HG02973 (cell line): Measurements from ENCODE around the gene SLC46A2.

Experiments
- ATAC-seq: cut with Tn5 transposase; IDR thresholded peaks from one replicate; pipeline ENCODE4 v1.9.1; 2021; ENCODE audit warnings: moderate library complexity; ENCODE audit not compliant: unreplicated experiment

SLC46A2 gene

DNA sequence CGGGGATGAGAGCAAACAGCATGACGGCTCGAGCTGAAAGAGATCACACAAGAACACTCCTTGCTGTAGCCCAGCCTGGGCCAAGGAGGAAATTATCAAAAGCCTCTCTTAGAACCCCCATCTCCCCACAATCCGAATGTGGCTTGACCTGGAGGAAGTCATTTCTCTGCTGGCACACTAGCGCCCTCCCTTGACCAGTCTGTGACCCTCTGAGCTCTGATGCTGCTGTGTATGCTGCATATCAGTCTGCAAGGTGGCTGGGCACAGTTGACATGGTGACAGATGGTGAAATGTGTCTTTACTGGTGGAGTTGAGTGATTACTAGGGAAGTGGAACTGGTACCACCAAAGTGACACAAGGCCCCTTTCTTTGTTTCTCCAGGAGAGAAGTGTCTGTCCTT lies 3.3 kb downstream of the SLC46A2 start:
- ATAC-seq = no peak

GRCh38 chr9:112886351-112886750 lies 4.3 kb downstream of the SLC46A2 start:
- ATAC-seq = no peak

DNA sequence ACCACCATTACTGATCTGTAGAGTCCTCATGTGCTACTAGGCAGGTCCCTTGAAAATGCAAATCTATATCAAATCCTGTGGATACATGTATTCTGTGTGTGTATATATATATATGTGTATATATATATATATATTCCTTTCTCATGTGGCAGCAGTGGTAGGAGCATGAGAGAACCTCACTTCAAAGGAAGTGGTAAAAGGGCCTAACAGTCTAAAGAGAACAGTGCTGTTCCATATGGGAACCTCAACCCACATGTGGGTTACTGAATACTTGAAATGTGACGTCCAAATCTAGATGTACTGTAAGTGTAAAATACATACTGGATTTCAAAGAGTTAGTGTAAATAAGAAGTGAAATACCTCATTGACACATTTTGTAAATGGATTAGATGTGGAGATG lies 5.4 kb downstream of the SLC46A2 start:
- ATAC-seq = no peak

GRCh38 chr9:112884721-112885120 lies 6.0 kb downstream of the SLC46A2 start:
- ATAC-seq = no peak

DNA sequence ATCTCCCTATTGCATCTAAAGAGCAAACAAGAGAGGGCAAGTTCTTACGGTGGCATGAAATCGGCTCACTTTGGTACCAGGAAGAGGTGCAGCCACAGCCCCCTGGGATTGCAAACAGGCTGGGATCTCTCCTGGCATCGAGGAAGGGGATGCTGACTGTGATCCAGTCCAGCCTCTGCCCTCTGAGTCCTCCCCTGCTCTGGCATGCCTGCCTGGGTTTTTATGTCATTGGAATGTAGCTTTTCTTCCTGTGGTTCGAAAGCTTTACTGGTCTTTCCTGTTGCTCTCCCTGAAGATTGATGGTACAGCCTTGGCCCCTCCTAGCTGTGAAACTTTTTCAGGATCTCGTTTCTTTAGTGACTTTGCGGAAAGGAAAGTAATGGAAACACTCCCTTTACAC lies 6.6 kb downstream of the SLC46A2 start:
- no peak for ATAC-seq

GRCh38 chr9:112881331-112881730 lies 9.3 kb downstream of the SLC46A2 start:
- no peak for ATAC-seq

- no peak for ATAC-seq
Observed at GRCh38 chr9:112880650-112881049, 10.0 kb downstream of the SLC46A2 start.

DNA sequence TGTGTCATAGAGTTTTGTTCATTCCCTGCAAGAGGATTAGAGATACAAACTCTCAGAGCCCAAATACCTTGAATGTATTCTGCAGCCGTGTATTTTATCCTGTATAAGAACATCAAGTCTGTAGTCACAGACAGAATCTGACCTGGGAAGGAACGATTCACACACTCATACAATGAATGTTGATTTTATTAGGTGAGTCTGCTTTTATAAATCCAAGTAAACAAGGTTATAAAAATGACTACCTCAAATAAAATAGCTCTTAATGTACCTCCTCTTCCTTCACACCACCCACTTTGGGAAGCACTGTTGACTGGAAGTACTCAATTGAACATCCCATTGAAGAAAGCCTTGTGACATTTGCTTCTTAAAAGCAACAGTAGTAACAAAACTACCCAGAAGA lies 11.9 kb downstream of the SLC46A2 start:
- no peak for ATAC-seq

DNA sequence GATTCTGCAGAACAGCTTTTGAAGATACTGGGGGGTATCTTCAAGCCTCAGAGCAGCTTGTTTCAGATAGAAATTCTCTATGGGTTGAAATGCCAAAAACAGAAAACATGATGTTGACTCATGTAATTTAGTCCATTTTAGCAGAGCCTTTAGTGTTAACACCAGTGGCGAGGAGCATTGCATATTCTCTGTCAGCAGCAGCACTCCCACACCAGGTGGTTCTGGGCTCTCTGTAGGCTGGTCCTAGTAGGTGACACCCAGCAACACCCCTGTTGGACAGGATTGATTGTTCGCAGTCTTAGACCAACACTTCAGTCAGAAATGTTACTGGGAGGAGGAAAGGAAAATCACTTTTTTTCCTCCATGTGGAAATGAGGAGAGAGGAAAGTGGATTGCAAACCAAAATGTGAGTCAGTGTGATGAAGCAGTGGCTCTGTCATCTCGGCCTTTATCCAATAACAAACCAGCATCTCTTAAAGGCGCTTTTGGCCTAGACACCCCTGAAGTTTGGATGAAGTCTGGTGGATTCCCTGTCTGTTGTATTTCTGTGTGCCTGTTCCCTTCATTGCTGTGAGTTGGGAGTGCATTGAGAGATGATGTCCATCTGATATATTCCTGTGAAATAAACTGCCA lies 16.8 kb downstream of the SLC46A2 start:
- ATAC-seq = no peak

GRCh38 chr9:112872019-112872418 lies 18.7 kb downstream of the SLC46A2 start:
- ATAC-seq = no peak

GRCh38 chr9:112870556-112870955 lies 20.1 kb downstream of the SLC46A2 start:
- no peak for ATAC-seq

GRCh38 chr9:112869917-112870316 lies 20.8 kb downstream of the SLC46A2 start:
- no peak for ATAC-seq

DNA sequence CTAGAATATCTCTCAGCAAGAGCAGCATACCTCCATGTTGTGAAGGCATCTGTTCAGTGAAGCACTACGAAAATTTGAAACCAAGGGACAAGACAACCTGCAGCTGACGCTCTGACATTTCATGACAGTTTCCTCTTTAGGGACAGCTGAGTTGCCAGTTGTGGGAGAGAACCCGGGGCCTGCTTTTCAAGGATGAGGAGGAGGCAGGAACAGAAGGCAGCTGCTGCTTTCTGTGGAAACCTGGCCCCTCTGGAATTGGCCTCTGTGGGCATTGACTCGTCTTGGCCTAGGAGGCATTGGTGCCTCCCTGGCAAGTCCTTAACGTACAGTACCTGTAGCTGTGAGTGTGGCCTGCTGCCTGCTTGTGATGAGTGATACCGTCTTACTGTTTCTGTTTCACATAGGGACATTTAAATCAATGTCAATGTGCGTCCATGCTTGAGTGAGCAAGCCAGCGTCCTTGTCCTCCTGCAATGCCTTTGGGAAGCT lies 21.6 kb downstream of the SLC46A2 start:
- no peak for ATAC-seq

- no peak for ATAC-seq
Observed at GRCh38 chr9:112868461-112868860, 22.2 kb downstream of the SLC46A2 start.

DNA sequence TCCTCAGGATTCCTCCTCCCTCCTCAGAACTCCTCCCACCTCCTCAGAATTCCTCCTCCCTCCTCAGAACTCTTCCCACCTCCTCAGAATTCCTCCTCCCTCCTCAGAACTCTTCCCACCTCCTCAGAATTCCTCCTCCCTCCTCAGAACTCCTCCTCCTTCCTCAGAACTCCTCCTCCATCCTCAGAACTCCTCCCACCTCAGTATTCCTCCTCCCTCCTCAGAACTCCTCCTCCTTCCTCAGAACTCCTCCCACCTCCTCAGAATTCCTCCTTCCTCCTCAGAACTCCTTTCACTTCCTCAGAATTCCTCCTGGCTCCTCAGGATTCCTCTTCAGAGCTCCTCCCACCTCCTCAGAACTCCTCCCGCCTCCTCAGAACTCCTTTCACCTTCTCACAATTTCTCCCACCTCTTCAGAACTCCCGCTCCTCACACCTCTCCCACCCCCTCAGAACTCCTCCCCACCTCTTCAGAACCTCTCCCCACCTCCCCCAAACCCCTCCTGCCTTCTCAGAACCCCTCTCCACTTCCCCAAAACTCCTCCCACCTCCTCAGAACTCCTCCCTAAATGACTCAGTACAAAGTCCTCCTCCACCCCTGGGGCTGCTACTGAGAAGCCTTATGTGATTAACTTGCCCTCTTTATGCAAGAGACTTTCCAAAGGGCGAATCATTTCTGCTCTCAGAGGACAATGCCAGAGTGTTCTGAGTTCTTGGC lies 23.2 kb downstream of the SLC46A2 start:
- no peak for ATAC-seq

GRCh38 chr9:112866662-112867274 lies 23.9 kb downstream of the SLC46A2 start:
- ATAC-seq = no peak

GRCh38 chr9:112864982-112865381 lies 25.7 kb downstream of the SLC46A2 start:
- no peak for ATAC-seq

DNA sequence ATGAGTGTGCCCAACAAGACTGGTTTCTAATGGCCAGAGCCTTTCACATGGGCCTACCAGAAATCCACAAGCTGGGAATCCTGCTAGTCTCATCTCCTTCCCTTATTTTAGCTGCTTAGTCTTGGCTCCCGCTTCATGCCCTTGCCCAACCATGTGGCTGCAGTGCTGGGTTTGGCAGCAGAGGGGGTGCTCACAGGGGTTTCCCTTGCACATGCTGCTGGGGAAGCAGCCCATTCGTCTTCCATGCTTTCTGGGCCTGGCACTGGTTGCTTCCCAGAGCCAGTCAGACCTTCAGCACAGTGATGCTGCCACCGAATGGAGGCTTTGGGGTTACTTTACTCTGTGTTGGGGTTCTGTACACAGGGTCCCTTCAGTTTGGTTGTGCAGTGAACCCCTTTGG lies 26.3 kb downstream of the SLC46A2 start:
- ATAC-seq = no peak

DNA sequence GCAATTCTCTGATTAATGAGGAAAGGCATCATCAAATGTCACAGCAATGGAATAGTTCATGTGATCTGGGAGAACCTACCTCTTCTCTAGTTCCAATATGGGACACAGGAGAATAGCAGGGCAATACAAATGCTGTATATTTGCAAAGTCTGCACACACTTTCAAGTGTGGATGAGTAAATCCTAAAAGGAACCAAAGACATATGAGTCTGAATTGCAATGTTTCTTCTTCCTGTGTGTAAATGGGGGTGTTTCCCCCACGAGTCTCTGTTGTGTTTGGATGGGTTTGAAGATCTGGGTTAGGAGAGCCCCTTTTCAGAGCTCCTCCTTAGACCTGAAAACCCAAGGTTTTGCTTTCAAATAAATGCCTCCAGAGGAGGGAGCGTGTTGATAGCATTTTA lies 26.9 kb downstream of the SLC46A2 start:
- ATAC-seq = peak; percentile 34

DNA sequence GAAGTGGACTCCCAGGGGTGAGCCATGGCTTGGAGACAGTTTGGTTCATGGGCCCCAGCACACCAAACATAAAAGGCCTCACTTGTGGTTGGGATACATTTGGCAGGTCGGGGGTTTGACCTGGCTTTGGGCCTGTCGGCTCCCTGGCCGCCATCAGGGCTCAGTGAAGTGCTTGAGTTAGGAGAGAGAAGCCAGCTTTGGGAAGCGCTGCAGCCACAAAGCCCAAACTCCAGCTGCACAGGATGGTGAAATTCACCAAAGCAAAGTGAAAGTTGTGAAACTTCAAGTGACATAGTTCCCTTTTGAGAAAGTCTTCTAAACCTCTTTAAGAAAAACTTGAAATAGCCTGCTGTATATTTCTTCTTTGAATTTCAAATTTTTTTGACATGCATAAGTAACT lies 27.5 kb downstream of the SLC46A2 start:
- peak; percentile 41 for ATAC-seq

- ATAC-seq = no peak
Observed at GRCh38 chr9:112861638-112862555, 28.8 kb downstream of the SLC46A2 start.
